Activated B cell treated with CpG ODN at 0.5 μM for 24 hours (primary cell): ENCODE results near the gene NUMBL. TPM values are rescaled to one million over a fixed set of nuclear protein-coding genes. Genes with fewer than 3 reads are reported as not detected.

Source experiments
- ATAC-seq: fragments of 200-7000 bp; cut with Tn5 transposase; one replicate; pipeline ENCODE4 v1.10.0; 2021; ENCODE audit warnings: low read depth, mild to moderate bottlenecking, moderate library complexity
- CTCF ChIA-PET: fragments of 350-600 bp; sonication (Branson Sonifier 250); formaldehyde crosslinking; loops from one replicate; lab custom pipeline; 2021; ENCODE audit warnings: antibody characterized with exemption; lab: Charles Lee
- POLR2A ChIA-PET: fragments of 350-600 bp; sonication (Branson Sonifier 250); formaldehyde crosslinking; loops from one replicate; lab custom pipeline; 2021; ENCODE audit warnings: antibody characterized with exemption; lab: Charles Lee
- DNase-seq: peaks from one replicate; pipeline ENCODE4 v3.0.0; 2022
- H3K27ac Mint-ChIP-seq: one replicate; pipeline ENCODE4 v1.8.0; 2020; ENCODE audit warnings: mixed read lengths
- H3K27me3 Mint-ChIP-seq: one replicate; pipeline ENCODE4 v1.8.0; 2021; ENCODE audit warnings: mixed read lengths
- H3K36me3 Mint-ChIP-seq: one replicate; pipeline ENCODE4 v1.8.0; 2021; ENCODE audit warnings: low read depth, mixed read lengths
- H3K4me1 Mint-ChIP-seq: one replicate; pipeline ENCODE4 v1.8.0; 2021; ENCODE audit warnings: mixed read lengths
- H3K4me3 Mint-ChIP-seq: one replicate; pipeline ENCODE4 v1.8.0; 2020; ENCODE audit warnings: mild to moderate bottlenecking, mixed read lengths
- H3K9me3 Mint-ChIP-seq: one replicate; pipeline ENCODE4 v1.8.0; 2020; ENCODE audit warnings: mixed read lengths
- intact Hi-C: fragments of 100-400 bp; cut with micrococcal nuclease; formaldehyde crosslinking; loops from one replicate; pipeline ENCODE4 v1.15.1; 2024
- total RNA-seq: library from RNA; stranded (reverse); gene quantifications from 2 replicates; pipeline ENCODE4 v1.2.3, GENCODE V29; 2022
- TF ChIP-seq, protein P1 (sequence below): fragments of 200-600 bp; IDR thresholded peaks from one replicate; pipeline ENCODE4 v1.8.0; 2022; ENCODE audit warnings: antibody characterized with exemption, mild to moderate bottlenecking

NUMBL gene
- total RNA-seq, 1 donor from 2014 or later: 11.8 TPM

DNA sequence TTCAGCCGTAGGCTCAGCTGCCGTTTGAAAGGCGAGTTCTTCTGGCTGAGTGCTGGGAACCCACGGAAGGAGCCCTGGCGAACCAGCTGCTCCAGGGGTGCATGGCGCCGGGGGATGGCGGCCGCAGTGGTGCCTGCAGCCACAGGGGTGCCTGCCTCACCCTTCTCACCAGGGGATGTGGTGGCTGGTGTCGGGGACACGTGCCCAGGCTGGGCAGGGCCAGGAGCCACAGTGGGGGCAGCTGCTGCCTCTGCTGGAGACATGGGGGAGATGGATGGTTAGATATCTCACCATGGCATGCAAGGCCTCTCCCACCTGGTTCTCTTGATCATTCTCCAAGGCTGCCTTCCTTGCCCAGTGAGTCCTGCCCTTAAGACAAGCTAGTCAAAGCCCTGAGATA, 17.1 kb downstream of the NUMBL start:
- TF ChIP-seq, protein P1, sequence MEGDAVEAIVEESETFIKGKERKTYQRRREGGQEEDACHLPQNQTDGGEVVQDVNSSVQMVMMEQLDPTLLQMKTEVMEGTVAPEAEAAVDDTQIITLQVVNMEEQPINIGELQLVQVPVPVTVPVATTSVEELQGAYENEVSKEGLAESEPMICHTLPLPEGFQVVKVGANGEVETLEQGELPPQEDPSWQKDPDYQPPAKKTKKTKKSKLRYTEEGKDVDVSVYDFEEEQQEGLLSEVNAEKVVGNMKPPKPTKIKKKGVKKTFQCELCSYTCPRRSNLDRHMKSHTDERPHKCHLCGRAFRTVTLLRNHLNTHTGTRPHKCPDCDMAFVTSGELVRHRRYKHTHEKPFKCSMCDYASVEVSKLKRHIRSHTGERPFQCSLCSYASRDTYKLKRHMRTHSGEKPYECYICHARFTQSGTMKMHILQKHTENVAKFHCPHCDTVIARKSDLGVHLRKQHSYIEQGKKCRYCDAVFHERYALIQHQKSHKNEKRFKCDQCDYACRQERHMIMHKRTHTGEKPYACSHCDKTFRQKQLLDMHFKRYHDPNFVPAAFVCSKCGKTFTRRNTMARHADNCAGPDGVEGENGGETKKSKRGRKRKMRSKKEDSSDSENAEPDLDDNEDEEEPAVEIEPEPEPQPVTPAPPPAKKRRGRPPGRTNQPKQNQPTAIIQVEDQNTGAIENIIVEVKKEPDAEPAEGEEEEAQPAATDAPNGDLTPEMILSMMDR: no peak
- Mint-ChIP-seq H3K4me1 (no peaks in the 10 kb centered on the region), H3K27ac (no peak overlapping the region), H3K4me3 (no peak overlapping the region), H3K9me3 (peaks cover 7% of the 10 kb centered on the region), H3K36me3 (peaks cover 25% of the 10 kb centered on the region), H3K27me3 (no peaks in the 10 kb centered on the region)
- ChIA-PET CTCF (no interaction called here), POLR2A (no interaction called here)
- intact Hi-C loops: no loop called here
- ATAC-seq (no peak), DNase-seq (no peak)

DNA sequence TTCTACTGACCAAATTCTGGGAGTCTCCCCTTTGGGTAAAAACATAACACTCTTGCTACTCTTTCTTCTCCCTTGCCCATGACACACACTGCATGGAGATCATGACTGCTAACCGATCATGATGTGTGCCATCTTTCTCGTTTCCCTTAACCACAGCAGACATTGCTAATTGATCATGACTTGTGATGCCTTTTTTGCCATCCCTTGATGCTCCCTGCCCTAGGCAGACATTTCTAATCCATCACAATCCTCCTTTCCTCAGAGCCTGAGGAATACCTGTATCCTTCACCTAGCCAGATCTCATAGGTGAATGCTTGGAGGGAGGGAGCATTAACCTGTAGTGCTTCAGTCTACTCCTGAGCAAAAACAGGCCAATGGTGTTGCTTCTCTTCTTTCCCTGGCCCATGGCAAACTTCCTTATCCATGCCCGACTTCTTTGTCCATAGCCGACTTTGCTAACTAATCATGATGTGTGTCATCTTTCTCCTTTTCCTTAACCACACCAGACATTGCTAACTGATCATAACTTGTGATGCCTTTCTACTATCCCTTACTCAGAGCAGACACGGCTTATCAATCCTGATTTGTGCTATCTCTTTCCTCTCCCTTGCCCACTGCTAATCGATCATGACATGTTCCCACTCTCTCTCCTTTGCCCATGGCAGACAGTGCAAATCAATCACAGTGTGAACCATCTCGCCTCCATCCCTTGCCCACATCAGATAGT, 17.7 kb downstream of the NUMBL start:
- no peak for DNase-seq
- no peaks in the 10 kb centered on the region for H3K27me3 Mint-ChIP-seq
- H3K4me1 Mint-ChIP-seq: no peaks in the 10 kb centered on the region
- ChIA-PET CTCF (no interaction called here), POLR2A (no interaction called here)
- peaks cover 20% of the 10 kb centered on the region for H3K36me3 Mint-ChIP-seq
- peaks cover 7% of the 10 kb centered on the region for H3K9me3 Mint-ChIP-seq
- H3K4me3 Mint-ChIP-seq: no peak overlapping the region
- ATAC-seq: no peak
- intact Hi-C loops: no loop called here
- TF ChIP-seq, protein P1: no peak
- H3K27ac Mint-ChIP-seq: no peak overlapping the region

DNA sequence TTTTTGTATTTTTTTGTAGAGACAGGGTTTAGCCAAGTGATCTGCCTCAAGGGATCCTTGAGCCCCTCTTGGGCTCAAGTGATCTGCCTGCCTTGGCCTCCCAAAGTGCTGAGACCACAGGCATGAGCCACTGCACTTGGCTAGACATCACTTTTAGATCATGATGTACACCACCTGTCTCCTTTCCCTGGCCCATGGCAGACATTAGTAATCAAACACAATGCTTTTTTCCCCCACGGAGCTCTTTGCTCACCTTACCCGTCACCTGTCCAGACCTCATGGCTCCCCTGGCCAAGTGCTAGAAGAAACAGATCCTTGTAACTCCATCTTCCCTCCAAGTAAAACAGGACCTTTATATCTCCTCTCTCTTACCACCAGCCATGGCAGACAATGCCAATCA, 18.4 kb downstream of the NUMBL start:
- Mint-ChIP-seq H3K36me3 (peaks cover 20% of the 10 kb centered on the region), H3K9me3 (peaks cover 7% of the 10 kb centered on the region), H3K27me3 (no peaks in the 10 kb centered on the region), H3K4me1 (no peaks in the 10 kb centered on the region), H3K27ac (no peak overlapping the region), H3K4me3 (no peak overlapping the region)
- ATAC-seq: no peak
- TF ChIP-seq, protein P1: no peak
- ChIA-PET CTCF (no interaction called here), POLR2A (no interaction called here)
- no peak for DNase-seq
- intact Hi-C loops: no loop called here

DNA sequence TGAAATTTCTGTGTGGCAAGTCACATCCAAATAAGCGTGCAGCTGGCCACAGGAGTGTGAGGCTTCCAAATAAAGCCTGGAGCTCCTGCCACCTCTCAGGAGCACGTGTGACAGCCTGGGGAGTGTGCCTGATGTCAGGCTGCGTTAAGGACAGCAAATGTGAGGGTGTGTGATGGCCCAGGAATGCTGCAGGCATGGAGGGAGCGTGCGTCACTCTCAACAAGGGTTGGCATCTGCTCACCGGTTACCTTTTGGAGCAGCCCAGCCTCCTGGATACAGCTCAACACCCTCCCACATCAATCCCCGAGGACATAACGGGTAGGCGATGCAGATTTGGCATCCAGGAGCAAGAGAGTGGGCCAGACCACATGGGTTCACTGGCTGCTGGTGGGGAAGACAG, 19.0 kb downstream of the NUMBL start:
- H3K27ac Mint-ChIP-seq: no peak overlapping the region
- no peak overlapping the region for H3K4me3 Mint-ChIP-seq
- intact Hi-C loops: no loop called here
- TF ChIP-seq, protein P1: no peak
- peaks cover 22% of the 10 kb centered on the region for H3K36me3 Mint-ChIP-seq
- H3K27me3 Mint-ChIP-seq: no peaks in the 10 kb centered on the region
- POLR2A ChIA-PET: no interaction called here
- CTCF ChIA-PET: no interaction called here
- H3K4me1 Mint-ChIP-seq: no peaks in the 10 kb centered on the region
- H3K9me3 Mint-ChIP-seq: peaks cover 7% of the 10 kb centered on the region
- no peak for ATAC-seq
- no peak for DNase-seq

DNA sequence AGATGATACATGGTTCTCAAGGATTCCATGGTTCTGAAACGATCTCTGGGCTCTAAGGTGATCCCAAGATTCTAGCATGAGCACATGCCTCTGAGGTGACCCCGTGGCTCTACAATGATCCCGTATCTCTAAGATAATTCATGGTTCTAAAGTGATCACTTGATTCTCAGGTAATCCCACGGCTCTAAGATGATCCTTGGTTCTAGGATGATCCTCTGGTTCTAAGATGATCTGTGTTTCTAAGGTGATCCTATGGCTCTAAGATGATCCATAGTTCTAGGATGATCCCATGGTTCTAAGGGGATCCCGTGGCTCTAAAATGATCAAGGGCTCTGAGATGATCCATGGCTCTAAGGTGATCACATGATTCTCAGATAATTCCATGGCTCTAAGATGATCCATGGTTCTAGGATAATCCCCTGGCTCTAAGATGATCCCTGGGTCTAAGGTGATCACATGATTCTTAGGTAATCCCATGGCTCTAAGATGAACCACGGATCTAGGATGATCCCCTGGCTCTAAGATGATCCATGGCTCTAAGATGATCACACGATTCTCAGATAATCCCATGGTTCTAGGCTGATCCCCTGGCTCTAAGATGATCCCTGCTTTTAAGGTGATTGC, 21.3 kb downstream of the NUMBL start:
- no peak for DNase-seq
- TF ChIP-seq, protein P1: no peak
- Mint-ChIP-seq H3K4me1 (no peaks in the 10 kb centered on the region), H3K27me3 (no peaks in the 10 kb centered on the region), H3K36me3 (peaks cover 22% of the 10 kb centered on the region), H3K27ac (no peak overlapping the region), H3K4me3 (no peak overlapping the region), H3K9me3 (peaks cover 7% of the 10 kb centered on the region)
- intact Hi-C loops: no loop called here
- POLR2A ChIA-PET: no interaction called here
- CTCF ChIA-PET: no interaction called here
- ATAC-seq: no peak
